RWPE2 (cell line): ENCODE measurements around the gene VAT1.

Experiments used
- ATAC-seq: fragments of 200-7000 bp; cut with Tn5 transposase; 3 replicates; pipeline ENCODE4 v1.9.1; 2021; ENCODE audit warnings: low read depth
- DNase-seq: peaks from one replicate; pipeline ENCODE4 v3.0.0-alpha.2; 2020; ENCODE audit warnings: low spot score
- H3K27ac ChIP-seq: fragments of 450-650 bp; 2 replicates; pipeline ENCODE4 v1.5.1; 2017; ENCODE audit warnings: mild to moderate bottlenecking; ENCODE audit not compliant: poor library complexity, severe bottlenecking
- H3K27me3 ChIP-seq: fragments of 250-450 bp; sonication (Bioruptor Pico); 2 replicates; pipeline ENCODE4 v1.5.1; 2021; ENCODE audit warnings: mild to moderate bottlenecking, moderate library complexity; ENCODE audit not compliant: insufficient read depth, poor library complexity, severe bottlenecking
- H3K36me3 ChIP-seq: fragments of 250-450 bp; sonication (Bioruptor Pico); 2 replicates; pipeline ENCODE4 v1.5.1; 2020; ENCODE audit warnings: low read depth, mild to moderate bottlenecking, moderate library complexity
- H3K4me1 ChIP-seq: fragments of 250-450 bp; sonication (Bioruptor Pico); 2 replicates; pipeline ENCODE4 v1.5.1; 2021; ENCODE audit warnings: mild to moderate bottlenecking, moderate library complexity; ENCODE audit not compliant: insufficient read depth, poor library complexity, severe bottlenecking
- H3K4me3 ChIP-seq: fragments of 250-450 bp; sonication (Bioruptor Pico); 2 replicates; pipeline ENCODE4 v1.5.1; 2021; ENCODE audit warnings: mild to moderate bottlenecking, moderate library complexity; ENCODE audit not compliant: severe bottlenecking
- H3K9me3 ChIP-seq: fragments of 250-450 bp; sonication (Bioruptor Pico); 2 replicates; pipeline ENCODE4 v1.5.1; 2021; ENCODE audit warnings: mild to moderate bottlenecking, moderate library complexity; ENCODE audit not compliant: severe bottlenecking
- CTCF ChIP-seq: fragments of 450-650 bp; IDR thresholded peaks from one replicate; pipeline ENCODE4 v1.5.1; 2017; ENCODE audit warnings: mild to moderate bottlenecking, moderate library complexity; ENCODE audit not compliant: poor library complexity, severe bottlenecking

VAT1 gene

GRCh38 chr17:43014649-43015542, 7.3 kb downstream of the VAT1 start:
- Histone ChIP-seq H3K27ac (no peak overlapping the region), H3K9me3 (no peaks in the 10 kb centered on the region), H3K36me3 (peaks cover 25% of the 10 kb centered on the region), H3K27me3 (no peaks in the 10 kb centered on the region), H3K4me3 (no peak overlapping the region), H3K4me1 (no peaks in the 10 kb centered on the region)
- no peak for TF ChIP-seq CTCF
- DNase-seq, result no peak
- no peak; the same call in 2 of the 3 replicates for ATAC-seq

- ATAC-seq, result no peak
These were observed 8.1 kb downstream of the VAT1 start for GRCh38 chr17:43014020-43014648.

GRCh38 chr17:43013296-43013695, 8.9 kb downstream of the VAT1 start:
- H3K27ac ChIP-seq, result no peak overlapping the region

More at GRCh38 chr17:43014020-43014648, 8.1 kb downstream of the VAT1 start:
- H3K36me3 ChIP-seq, result peaks cover 23% of the 10 kb centered on the region
- H3K4me1 ChIP-seq, result no peaks in the 10 kb centered on the region
- no peaks in the 10 kb centered on the region for H3K27me3 ChIP-seq
- no peaks in the 10 kb centered on the region for H3K9me3 ChIP-seq
- H3K27ac ChIP-seq, result no peak overlapping the region
- DNase-seq, result no peak
- no peak for TF ChIP-seq CTCF
- no peak overlapping the region for H3K4me3 ChIP-seq

GRCh38 chr17:43011728-43012472, 10.3 kb downstream of the VAT1 start:
- no peak for TF ChIP-seq CTCF
- no peak overlapping the region for H3K27ac ChIP-seq
- no peaks in the 10 kb centered on the region for H3K4me1 ChIP-seq
- no peaks in the 10 kb centered on the region for H3K27me3 ChIP-seq
- H3K9me3 ChIP-seq, result no peaks in the 10 kb centered on the region
- no peak overlapping the region for H3K4me3 ChIP-seq
- DNase-seq (no peak), ATAC-seq (no peak)
- peaks cover 8% of the 10 kb centered on the region; the same call in 1 of the 2 replicates for H3K36me3 ChIP-seq

More at GRCh38 chr17:43013296-43013695, 8.9 kb downstream of the VAT1 start:
- Histone ChIP-seq H3K4me3 (no peak overlapping the region), H3K4me1 (no peaks in the 10 kb centered on the region), H3K36me3 (peaks cover 15% of the 10 kb centered on the region), H3K27me3 (no peaks in the 10 kb centered on the region), H3K9me3 (no peaks in the 10 kb centered on the region)
- ATAC-seq, result no peak; the same call in 2 of the 3 replicates
- DNase-seq, result no peak
- TF ChIP-seq CTCF, result no peak
